WTC11 (cell line): Measurements from ENCODE around the gene FHOD3. TPM values are rescaled to one million over a fixed set of nuclear protein-coding genes. Genes with fewer than 3 reads are reported as not detected.

Source experiments
- ATAC-seq: fragments of 200-7000 bp; cut with Tn5 transposase; 2 replicates; pipeline ENCODE4 v1.10.0; 2021; ENCODE audit warnings: mild to moderate bottlenecking, moderate library complexity
- CTCF ChIA-PET: fragments of 300-600 bp; sonication (Branson Sonifier 250); formaldehyde crosslinking; loops from one replicate; lab custom pipeline; 2021; ENCODE audit warnings: antibody characterized with exemption; lab: Charles Lee
- POLR2A ChIA-PET: fragments of 350-600 bp; sonication (Branson Sonifier 250); formaldehyde crosslinking; loops from one replicate; lab custom pipeline; 2021; ENCODE audit warnings: antibody characterized with exemption; lab: Charles Lee
- DNase-seq: peaks from one replicate; pipeline ENCODE4 v3.0.0; 2021; ENCODE audit warnings: low spot score
- H3K27ac Mint-ChIP-seq: 2 replicates; pipeline ENCODE4 v1.8.0; 2021; ENCODE audit warnings: mixed read lengths
- H3K27me3 Mint-ChIP-seq: 2 replicates; pipeline ENCODE4 v1.8.0; 2021; ENCODE audit warnings: low read depth, mild to moderate bottlenecking, moderate library complexity, mixed read lengths
- H3K36me3 Mint-ChIP-seq: 2 replicates; pipeline ENCODE4 v1.8.0; 2021; ENCODE audit warnings: mixed read lengths
- H3K4me1 Mint-ChIP-seq: 2 replicates; pipeline ENCODE4 v1.8.0; 2022; ENCODE audit warnings: mixed read lengths
- H3K4me3 Mint-ChIP-seq: 2 replicates; pipeline ENCODE4 v1.8.0; 2021; ENCODE audit warnings: mild to moderate bottlenecking, moderate library complexity, mixed read lengths
- H3K9me3 Mint-ChIP-seq: 2 replicates; pipeline ENCODE4 v1.8.0; 2021; ENCODE audit warnings: mixed read lengths
- IRF2 ChIP-seq: sonication (generic); formaldehyde crosslinking; IDR thresholded peaks from 2 replicates; pipeline ENCODE4 v1.8.0; 2022; ENCODE audit warnings: low read depth, missing genetic modification reagents, borderline replicate concordance
- MYBL2 ChIP-seq: sonication (generic); formaldehyde crosslinking; IDR thresholded peaks from 2 replicates; pipeline ENCODE4 v1.8.1; 2023; ENCODE audit warnings: mild to moderate bottlenecking, moderate library complexity, missing genetic modification reagents
- TEAD1 ChIP-seq: sonication (generic); formaldehyde crosslinking; IDR thresholded peaks from 2 replicates; pipeline ENCODE4 v1.8.0; 2022; ENCODE audit warnings: mild to moderate bottlenecking, missing genetic modification reagents
- ZNF263 ChIP-seq: sonication (generic); formaldehyde crosslinking; IDR thresholded peaks from 2 replicates; pipeline ENCODE4 v1.8.1; 2022; ENCODE audit warnings: low read depth, mild to moderate bottlenecking, moderate library complexity, missing genetic modification reagents
- ZNF423 ChIP-seq: fragments of 250-450 bp; sonication (Bioruptor Pico); IDR thresholded peaks from 2 replicates; pipeline ENCODE4 v2.1.2; 2022; ENCODE audit warnings: mild to moderate bottlenecking, moderate library complexity
- total RNA-seq: library from RNA; stranded (reverse); gene quantifications from 3 replicates; pipeline ENCODE4 v1.2.3, GENCODE V29; 2021
- TF ChIP-seq, protein P1 (sequence below): fragments of 250-450 bp; sonication (Bioruptor Pico); IDR thresholded peaks from 2 replicates; pipeline ENCODE4 v2.1.2; 2022; ENCODE audit warnings: mild to moderate bottlenecking, moderate library complexity
- TF ChIP-seq, protein P2 (sequence below): fragments of 200-600 bp; IDR thresholded peaks from 2 replicates; pipeline ENCODE4 v1.8.0; 2022; ENCODE audit warnings: antibody characterized with exemption
- TF ChIP-seq, protein P3 (sequence below): fragments of 250-450 bp; sonication (Bioruptor Pico); IDR thresholded peaks from 2 replicates; pipeline ENCODE4 v1.9.0; 2021; ENCODE audit warnings: mild to moderate bottlenecking
- TF ChIP-seq, protein P4 (sequence below): sonication (generic); formaldehyde crosslinking; IDR thresholded peaks from 2 replicates; pipeline ENCODE4 v1.8.0; 2023; ENCODE audit warnings: missing genetic modification reagents, mild to moderate bottlenecking, borderline replicate concordance
- TF ChIP-seq, protein P5 (sequence below): sonication (generic); formaldehyde crosslinking; IDR thresholded peaks from 2 replicates; pipeline ENCODE4 v1.8.1; 2023; ENCODE audit warnings: mild to moderate bottlenecking, missing genetic modification reagents, borderline replicate concordance
- TF ChIP-seq, protein P6 (sequence below): fragments of 250-450 bp; sonication (Bioruptor Pico); IDR thresholded peaks from 2 replicates; pipeline ENCODE4 v1.9.0; 2021; ENCODE audit warnings: mild to moderate bottlenecking
- TF ChIP-seq, protein P7 (sequence below): sonication (generic); formaldehyde crosslinking; IDR thresholded peaks from 2 replicates; pipeline ENCODE4 v1.8.1; 2023; ENCODE audit warnings: mild to moderate bottlenecking, missing genetic modification reagents, moderate library complexity
- TF ChIP-seq, protein P8 (sequence below): sonication (generic); formaldehyde crosslinking; IDR thresholded peaks from 2 replicates; pipeline ENCODE4 v1.8.0; 2022; ENCODE audit warnings: mild to moderate bottlenecking, missing genetic modification reagents

FHOD3 gene
- total RNA-seq, 1 experiment from 2014 or later: 3.8 TPM

DNA sequence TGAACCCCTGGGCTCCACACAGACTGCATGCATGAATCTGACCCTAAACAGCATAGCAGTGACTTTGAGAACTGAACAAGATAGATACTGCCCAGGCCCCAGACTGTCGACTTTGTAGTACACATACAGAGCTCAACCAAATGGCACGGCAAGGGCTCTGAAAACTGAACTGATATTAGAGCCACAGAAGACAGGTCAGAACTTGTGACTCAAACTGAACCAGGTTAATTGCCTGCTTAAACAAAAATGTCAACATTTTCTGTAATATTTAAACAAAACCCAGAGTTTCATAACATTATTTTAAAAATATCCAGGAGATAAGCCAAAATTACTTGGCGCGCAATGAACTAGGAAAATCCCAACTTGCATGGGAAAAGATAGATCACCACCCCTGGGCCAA, 271.0 kb downstream of the FHOD3 start:
- ChIA-PET POLR2A (no interaction called here), CTCF (interaction anchor here (0.6 to 1.5 kb wide), 7 partner anchors 15 to 166 kb away, joined by 3 to 6 read pairs (median 3); no protein-coding TSS in a partner anchor)
- H3K4me1 Mint-ChIP-seq: peaks cover 46% of the 10 kb centered on the region
- no peak for DNase-seq
- no peak overlapping the region for H3K27ac Mint-ChIP-seq
- H3K9me3 Mint-ChIP-seq: no peaks in the 10 kb centered on the region
- H3K36me3 Mint-ChIP-seq: no peaks in the 10 kb centered on the region
- ATAC-seq: no peak
- no peak overlapping the region for H3K4me3 Mint-ChIP-seq
- H3K27me3 Mint-ChIP-seq: no peaks in the 10 kb centered on the region
- TF ChIP-seq, protein P1, sequence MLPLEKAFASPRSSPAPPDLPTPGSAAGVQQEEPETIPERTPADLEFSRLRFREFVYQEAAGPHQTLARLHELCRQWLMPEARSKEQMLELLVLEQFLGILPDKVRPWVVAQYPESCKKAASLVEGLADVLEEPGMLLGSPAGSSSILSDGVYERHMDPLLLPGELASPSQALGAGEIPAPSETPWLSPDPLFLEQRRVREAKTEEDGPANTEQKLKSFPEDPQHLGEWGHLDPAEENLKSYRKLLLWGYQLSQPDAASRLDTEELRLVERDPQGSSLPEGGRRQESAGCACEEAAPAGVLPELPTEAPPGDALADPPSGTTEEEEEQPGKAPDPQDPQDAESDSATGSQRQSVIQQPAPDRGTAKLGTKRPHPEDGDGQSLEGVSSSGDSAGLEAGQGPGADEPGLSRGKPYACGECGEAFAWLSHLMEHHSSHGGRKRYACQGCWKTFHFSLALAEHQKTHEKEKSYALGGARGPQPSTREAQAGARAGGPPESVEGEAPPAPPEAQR (CRISPR knock-in tag): no peak
- no peak for TF ChIP-seq ZNF423 (CRISPR knock-in tag)

DNA sequence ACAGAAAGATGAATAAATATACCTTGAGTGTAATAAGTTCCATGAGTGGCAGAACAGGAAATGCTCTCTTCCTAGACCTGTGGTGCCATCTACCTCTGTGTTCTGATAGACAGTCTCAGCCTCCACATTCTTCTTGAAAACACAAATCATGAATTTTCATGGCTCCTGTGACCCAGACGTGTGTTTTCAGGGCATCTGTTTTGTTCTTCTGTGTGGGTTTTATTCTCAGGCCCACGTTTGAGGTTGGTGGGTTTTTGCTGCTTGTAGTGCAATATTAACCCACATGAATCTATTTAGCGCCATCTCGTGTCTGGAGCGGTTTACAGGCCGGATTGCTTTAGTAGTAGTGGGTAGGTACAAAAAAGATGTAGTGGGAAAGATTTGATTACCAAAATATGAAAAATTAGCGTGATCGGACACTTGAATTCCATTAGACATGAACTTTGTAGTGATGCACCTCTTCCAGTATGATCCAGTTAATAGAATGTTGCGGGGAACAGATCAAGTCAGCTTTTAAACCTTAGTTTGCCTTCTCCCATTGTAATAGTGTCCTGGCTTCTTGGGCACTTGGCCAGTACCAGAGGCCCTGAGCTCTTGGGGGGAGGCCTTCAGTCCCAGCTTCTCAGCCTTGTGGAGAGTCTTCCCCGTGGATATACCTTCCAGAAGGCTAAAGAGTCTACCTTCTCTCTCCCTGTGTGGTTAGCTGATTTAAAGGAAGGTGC, 274.8 kb downstream of the FHOD3 start:
- H3K27me3 Mint-ChIP-seq: no peaks in the 10 kb centered on the region
- H3K4me3 Mint-ChIP-seq: no peak overlapping the region
- no peak overlapping the region for H3K27ac Mint-ChIP-seq
- peaks cover 15% of the 10 kb centered on the region for H3K4me1 Mint-ChIP-seq
- peak; percentile 50 for DNase-seq
- POLR2A ChIA-PET: interaction anchor here (0.6 kb wide), 2 partner anchors 297 to 345 kb away, joined by 3 to 5 read pairs; no protein-coding TSS in a partner anchor
- CTCF ChIA-PET: interaction anchor here (0.7 to 2.0 kb wide), 9 partner anchors 10 to 288 kb away, joined by 3 to 10 read pairs (median 5); no protein-coding TSS in a partner anchor
- TF ChIP-seq, protein P2, sequence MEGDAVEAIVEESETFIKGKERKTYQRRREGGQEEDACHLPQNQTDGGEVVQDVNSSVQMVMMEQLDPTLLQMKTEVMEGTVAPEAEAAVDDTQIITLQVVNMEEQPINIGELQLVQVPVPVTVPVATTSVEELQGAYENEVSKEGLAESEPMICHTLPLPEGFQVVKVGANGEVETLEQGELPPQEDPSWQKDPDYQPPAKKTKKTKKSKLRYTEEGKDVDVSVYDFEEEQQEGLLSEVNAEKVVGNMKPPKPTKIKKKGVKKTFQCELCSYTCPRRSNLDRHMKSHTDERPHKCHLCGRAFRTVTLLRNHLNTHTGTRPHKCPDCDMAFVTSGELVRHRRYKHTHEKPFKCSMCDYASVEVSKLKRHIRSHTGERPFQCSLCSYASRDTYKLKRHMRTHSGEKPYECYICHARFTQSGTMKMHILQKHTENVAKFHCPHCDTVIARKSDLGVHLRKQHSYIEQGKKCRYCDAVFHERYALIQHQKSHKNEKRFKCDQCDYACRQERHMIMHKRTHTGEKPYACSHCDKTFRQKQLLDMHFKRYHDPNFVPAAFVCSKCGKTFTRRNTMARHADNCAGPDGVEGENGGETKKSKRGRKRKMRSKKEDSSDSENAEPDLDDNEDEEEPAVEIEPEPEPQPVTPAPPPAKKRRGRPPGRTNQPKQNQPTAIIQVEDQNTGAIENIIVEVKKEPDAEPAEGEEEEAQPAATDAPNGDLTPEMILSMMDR: peak; percentile 19; the same call in 1 of the 2 replicates
- TF ChIP-seq, protein P3, sequence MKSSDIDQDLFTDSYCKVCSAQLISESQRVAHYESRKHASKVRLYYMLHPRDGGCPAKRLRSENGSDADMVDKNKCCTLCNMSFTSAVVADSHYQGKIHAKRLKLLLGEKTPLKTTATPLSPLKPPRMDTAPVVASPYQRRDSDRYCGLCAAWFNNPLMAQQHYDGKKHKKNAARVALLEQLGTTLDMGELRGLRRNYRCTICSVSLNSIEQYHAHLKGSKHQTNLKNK (CRISPR knock-in tag): no peak
- H3K36me3 Mint-ChIP-seq: no peaks in the 10 kb centered on the region
- H3K9me3 Mint-ChIP-seq: no peaks in the 10 kb centered on the region
- peak; percentile 81 for ATAC-seq

DNA sequence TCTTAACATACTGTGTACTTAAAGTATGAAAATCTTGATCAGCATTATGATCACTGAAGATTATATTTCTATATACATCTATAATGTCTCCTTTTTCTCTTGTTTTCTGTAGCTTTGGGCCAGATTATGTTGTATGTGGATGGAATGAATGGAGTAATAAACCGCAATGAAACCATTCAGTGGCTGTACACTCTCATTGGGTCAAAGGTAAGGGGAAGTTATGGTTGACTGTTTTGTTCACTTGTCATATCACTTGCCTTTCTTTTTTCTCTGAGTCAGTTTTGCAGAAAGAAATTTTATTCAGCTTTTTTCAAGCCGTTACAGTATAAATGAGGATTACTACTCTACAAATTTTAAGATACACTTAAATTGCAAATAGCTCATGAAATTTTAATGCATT, 278.8 kb downstream of the FHOD3 start:
- Mint-ChIP-seq H3K9me3 (peaks cover 15% of the 10 kb centered on the region), H3K4me1 (peaks cover 9% of the 10 kb centered on the region), H3K36me3 (peaks cover 7% of the 10 kb centered on the region), H3K4me3 (no peak overlapping the region), H3K27ac (no peak overlapping the region), H3K27me3 (no peaks in the 10 kb centered on the region)
- no peak for ATAC-seq
- CTCF ChIA-PET: no interaction called here
- POLR2A ChIA-PET: no interaction called here
- DNase-seq: no peak
- TF ChIP-seq, protein P4, sequence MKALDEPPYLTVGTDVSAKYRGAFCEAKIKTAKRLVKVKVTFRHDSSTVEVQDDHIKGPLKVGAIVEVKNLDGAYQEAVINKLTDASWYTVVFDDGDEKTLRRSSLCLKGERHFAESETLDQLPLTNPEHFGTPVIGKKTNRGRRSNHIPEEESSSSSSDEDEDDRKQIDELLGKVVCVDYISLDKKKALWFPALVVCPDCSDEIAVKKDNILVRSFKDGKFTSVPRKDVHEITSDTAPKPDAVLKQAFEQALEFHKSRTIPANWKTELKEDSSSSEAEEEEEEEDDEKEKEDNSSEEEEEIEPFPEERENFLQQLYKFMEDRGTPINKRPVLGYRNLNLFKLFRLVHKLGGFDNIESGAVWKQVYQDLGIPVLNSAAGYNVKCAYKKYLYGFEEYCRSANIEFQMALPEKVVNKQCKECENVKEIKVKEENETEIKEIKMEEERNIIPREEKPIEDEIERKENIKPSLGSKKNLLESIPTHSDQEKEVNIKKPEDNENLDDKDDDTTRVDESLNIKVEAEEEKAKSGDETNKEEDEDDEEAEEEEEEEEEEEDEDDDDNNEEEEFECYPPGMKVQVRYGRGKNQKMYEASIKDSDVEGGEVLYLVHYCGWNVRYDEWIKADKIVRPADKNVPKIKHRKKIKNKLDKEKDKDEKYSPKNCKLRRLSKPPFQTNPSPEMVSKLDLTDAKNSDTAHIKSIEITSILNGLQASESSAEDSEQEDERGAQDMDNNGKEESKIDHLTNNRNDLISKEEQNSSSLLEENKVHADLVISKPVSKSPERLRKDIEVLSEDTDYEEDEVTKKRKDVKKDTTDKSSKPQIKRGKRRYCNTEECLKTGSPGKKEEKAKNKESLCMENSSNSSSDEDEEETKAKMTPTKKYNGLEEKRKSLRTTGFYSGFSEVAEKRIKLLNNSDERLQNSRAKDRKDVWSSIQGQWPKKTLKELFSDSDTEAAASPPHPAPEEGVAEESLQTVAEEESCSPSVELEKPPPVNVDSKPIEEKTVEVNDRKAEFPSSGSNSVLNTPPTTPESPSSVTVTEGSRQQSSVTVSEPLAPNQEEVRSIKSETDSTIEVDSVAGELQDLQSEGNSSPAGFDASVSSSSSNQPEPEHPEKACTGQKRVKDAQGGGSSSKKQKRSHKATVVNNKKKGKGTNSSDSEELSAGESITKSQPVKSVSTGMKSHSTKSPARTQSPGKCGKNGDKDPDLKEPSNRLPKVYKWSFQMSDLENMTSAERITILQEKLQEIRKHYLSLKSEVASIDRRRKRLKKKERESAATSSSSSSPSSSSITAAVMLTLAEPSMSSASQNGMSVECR (CRISPR knock-in tag): no peak
- TF ChIP-seq IRF2 (no peak), ZNF423 (CRISPR knock-in tag) (no peak), TEAD1 (no peak), ZNF263 (CRISPR knock-in tag) (no peak), MYBL2 (no peak)
- TF ChIP-seq, protein P5, sequence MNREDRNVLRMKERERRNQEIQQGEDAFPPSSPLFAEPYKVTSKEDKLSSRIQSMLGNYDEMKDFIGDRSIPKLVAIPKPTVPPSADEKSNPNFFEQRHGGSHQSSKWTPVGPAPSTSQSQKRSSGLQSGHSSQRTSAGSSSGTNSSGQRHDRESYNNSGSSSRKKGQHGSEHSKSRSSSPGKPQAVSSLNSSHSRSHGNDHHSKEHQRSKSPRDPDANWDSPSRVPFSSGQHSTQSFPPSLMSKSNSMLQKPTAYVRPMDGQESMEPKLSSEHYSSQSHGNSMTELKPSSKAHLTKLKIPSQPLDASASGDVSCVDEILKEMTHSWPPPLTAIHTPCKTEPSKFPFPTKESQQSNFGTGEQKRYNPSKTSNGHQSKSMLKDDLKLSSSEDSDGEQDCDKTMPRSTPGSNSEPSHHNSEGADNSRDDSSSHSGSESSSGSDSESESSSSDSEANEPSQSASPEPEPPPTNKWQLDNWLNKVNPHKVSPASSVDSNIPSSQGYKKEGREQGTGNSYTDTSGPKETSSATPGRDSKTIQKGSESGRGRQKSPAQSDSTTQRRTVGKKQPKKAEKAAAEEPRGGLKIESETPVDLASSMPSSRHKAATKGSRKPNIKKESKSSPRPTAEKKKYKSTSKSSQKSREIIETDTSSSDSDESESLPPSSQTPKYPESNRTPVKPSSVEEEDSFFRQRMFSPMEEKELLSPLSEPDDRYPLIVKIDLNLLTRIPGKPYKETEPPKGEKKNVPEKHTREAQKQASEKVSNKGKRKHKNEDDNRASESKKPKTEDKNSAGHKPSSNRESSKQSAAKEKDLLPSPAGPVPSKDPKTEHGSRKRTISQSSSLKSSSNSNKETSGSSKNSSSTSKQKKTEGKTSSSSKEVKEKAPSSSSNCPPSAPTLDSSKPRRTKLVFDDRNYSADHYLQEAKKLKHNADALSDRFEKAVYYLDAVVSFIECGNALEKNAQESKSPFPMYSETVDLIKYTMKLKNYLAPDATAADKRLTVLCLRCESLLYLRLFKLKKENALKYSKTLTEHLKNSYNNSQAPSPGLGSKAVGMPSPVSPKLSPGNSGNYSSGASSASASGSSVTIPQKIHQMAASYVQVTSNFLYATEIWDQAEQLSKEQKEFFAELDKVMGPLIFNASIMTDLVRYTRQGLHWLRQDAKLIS (CRISPR knock-in tag): no peak
- TF ChIP-seq, protein P6, sequence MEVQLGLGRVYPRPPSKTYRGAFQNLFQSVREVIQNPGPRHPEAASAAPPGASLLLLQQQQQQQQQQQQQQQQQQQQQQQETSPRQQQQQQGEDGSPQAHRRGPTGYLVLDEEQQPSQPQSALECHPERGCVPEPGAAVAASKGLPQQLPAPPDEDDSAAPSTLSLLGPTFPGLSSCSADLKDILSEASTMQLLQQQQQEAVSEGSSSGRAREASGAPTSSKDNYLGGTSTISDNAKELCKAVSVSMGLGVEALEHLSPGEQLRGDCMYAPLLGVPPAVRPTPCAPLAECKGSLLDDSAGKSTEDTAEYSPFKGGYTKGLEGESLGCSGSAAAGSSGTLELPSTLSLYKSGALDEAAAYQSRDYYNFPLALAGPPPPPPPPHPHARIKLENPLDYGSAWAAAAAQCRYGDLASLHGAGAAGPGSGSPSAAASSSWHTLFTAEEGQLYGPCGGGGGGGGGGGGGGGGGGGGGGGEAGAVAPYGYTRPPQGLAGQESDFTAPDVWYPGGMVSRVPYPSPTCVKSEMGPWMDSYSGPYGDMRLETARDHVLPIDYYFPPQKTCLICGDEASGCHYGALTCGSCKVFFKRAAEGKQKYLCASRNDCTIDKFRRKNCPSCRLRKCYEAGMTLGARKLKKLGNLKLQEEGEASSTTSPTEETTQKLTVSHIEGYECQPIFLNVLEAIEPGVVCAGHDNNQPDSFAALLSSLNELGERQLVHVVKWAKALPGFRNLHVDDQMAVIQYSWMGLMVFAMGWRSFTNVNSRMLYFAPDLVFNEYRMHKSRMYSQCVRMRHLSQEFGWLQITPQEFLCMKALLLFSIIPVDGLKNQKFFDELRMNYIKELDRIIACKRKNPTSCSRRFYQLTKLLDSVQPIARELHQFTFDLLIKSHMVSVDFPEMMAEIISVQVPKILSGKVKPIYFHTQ (CRISPR knock-in tag): no peak
- TF ChIP-seq, protein P7, sequence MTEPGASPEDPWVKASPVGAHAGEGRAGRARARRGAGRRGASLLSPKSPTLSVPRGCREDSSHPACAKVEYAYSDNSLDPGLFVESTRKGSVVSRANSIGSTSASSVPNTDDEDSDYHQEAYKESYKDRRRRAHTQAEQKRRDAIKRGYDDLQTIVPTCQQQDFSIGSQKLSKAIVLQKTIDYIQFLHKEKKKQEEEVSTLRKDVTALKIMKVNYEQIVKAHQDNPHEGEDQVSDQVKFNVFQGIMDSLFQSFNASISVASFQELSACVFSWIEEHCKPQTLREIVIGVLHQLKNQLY (CRISPR knock-in tag): no peak
- TF ChIP-seq, protein P8, sequence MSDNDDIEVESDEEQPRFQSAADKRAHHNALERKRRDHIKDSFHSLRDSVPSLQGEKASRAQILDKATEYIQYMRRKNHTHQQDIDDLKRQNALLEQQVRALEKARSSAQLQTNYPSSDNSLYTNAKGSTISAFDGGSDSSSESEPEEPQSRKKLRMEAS: no peak
